Osteoblast (primary cell): ENCODE measurements around the gene PCDHGB7. TPM values are rescaled to one million over a fixed set of nuclear protein-coding genes. Genes with fewer than 3 reads are reported as not detected.
"Not testable (repeated sequence)": the region's sequence is repeated elsewhere in the genome, so short reads cannot be mapped to it uniquely, and the experiment has no call there.

Source experiments
- DNase-seq: peaks from one replicate; pipeline ENCODE4 v3.0.0; 2011; ENCODE audit warnings: low spot score, mixed read lengths; ENCODE audit not compliant: insufficient read length; ENCODE audit errors: missing footprints
- H2AFZ ChIP-seq: 2 replicates; pipeline ENCODE4 v1.6.0; 2011; ENCODE audit warnings: mild to moderate bottlenecking, low read length
- H3K27ac ChIP-seq: 2 replicates; pipeline ENCODE4 v1.5.1; 2011; ENCODE audit warnings: mild to moderate bottlenecking, low read depth, low read length, moderate library complexity
- H3K27me3 ChIP-seq: 2 replicates; pipeline ENCODE4 v1.6.0; 2012; ENCODE audit warnings: mild to moderate bottlenecking, control low read depth, inconsistent platforms, low read length, moderate library complexity; ENCODE audit not compliant: insufficient read depth
- H3K36me3 ChIP-seq: 2 replicates; pipeline ENCODE4 v1.5.1; 2011; ENCODE audit warnings: mild to moderate bottlenecking, low read length, control low read depth, moderate library complexity; ENCODE audit not compliant: insufficient read depth
- H3K4me1 ChIP-seq: 2 replicates; pipeline ENCODE4 v1.5.1; 2011; ENCODE audit warnings: mild to moderate bottlenecking, low read length, control low read depth, moderate library complexity; ENCODE audit not compliant: insufficient read depth
- H3K4me2 ChIP-seq: 2 replicates; pipeline ENCODE4 v1.6.0; 2011; ENCODE audit warnings: mild to moderate bottlenecking, low read length; ENCODE audit not compliant: insufficient read depth
- H3K4me3 ChIP-seq: fragments of 200-600 bp; sonication (generic); 3 replicates; pipeline ENCODE4 v1.5.1; 2012; ENCODE audit warnings: mild to moderate bottlenecking, low read length, inconsistent platforms; ENCODE audit not compliant: insufficient read depth
- H3K79me2 ChIP-seq: 2 replicates; pipeline ENCODE4 v1.6.0; 2012; ENCODE audit warnings: mild to moderate bottlenecking, low read length, control low read depth, inconsistent platforms; ENCODE audit not compliant: insufficient read depth
- H3K9me3 ChIP-seq: 2 replicates; pipeline ENCODE4 v1.5.1; 2011; ENCODE audit warnings: low read depth, low read length, control low read depth
- H4K20me1 ChIP-seq: 2 replicates; pipeline ENCODE4 v1.6.0; 2012; ENCODE audit warnings: mild to moderate bottlenecking, low read length, control low read depth; ENCODE audit not compliant: insufficient read depth
- total RNA-seq: library from RNA; depleted of rRNA; stranded (reverse); fragments of >200 nt; gene quantifications from 2 replicates; pipeline ENCODE4 v1.2.3, GENCODE V29; 2012
- TF ChIP-seq, protein P1 (sequence below): IDR thresholded peaks from 2 replicates; pipeline ENCODE4 v1.5.1; 2011; ENCODE audit warnings: mild to moderate bottlenecking, low read depth, low read length, moderate library complexity; ENCODE audit errors: extremely low read depth

The PCDHGB7 gene
- total RNA-seq, 1 donor: 18.5 TPM

GRCh38 chr5:141402553-141403243 lies 14.8 kb upstream of the PCDHGB7 start, which contains the start of gene PCDHGA9:
Gene PCDHGA9, plus strand, starts transcription at chr5:141402778. Its CDS starts 175 bp downstream, at chr5:141402953.
- peak within 1 kb of the TSS; percentile 61 for H3K4me2 ChIP-seq

GRCh38 chr5:141403387-141403786 lies 14.1 kb upstream of the PCDHGB7 start:
- Histone ChIP-seq H3K9me3 (peaks cover 18% of the 10 kb centered on the region), H3K36me3 (peaks cover 4% of the 10 kb centered on the region), H3K27ac (no peak overlapping the region), H3K4me3 (peak overlapping the region; percentile 58), H3K4me2 (peak overlapping the region; percentile 61), H3K27me3 (no peaks in the 10 kb centered on the region), H2AFZ (no peak overlapping the region), H4K20me1 (peaks cover 3% of the 10 kb centered on the region), H3K79me2 (no peaks in the 10 kb centered on the region), H3K4me1 (no peaks in the 10 kb centered on the region)
- no peak for DNase-seq
- TF ChIP-seq, protein P1, sequence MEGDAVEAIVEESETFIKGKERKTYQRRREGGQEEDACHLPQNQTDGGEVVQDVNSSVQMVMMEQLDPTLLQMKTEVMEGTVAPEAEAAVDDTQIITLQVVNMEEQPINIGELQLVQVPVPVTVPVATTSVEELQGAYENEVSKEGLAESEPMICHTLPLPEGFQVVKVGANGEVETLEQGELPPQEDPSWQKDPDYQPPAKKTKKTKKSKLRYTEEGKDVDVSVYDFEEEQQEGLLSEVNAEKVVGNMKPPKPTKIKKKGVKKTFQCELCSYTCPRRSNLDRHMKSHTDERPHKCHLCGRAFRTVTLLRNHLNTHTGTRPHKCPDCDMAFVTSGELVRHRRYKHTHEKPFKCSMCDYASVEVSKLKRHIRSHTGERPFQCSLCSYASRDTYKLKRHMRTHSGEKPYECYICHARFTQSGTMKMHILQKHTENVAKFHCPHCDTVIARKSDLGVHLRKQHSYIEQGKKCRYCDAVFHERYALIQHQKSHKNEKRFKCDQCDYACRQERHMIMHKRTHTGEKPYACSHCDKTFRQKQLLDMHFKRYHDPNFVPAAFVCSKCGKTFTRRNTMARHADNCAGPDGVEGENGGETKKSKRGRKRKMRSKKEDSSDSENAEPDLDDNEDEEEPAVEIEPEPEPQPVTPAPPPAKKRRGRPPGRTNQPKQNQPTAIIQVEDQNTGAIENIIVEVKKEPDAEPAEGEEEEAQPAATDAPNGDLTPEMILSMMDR: no peak

More at GRCh38 chr5:141402553-141403243, 14.8 kb upstream of the PCDHGB7 start, which contains the start of gene PCDHGA9:
- Histone ChIP-seq H3K79me2 (no peaks in the 10 kb centered on the region), H3K27ac (no peak within 1 kb of the TSS), H2AFZ (peak within 1 kb of the TSS; percentile 46), H3K4me3 (peak within 1 kb of the TSS; percentile 58), H4K20me1 (peaks cover 3% of the 10 kb centered on the region), H3K27me3 (no peaks in the 10 kb centered on the region), H3K9me3 (peaks cover 18% of the 10 kb centered on the region), H3K4me1 (no peaks in the 10 kb centered on the region), H3K36me3 (peaks cover 4% of the 10 kb centered on the region)
- DNase-seq: no peak
- TF ChIP-seq, protein P1: peak; percentile 40

- H3K36me3 ChIP-seq, H4K20me1 ChIP-seq, H3K4me1 ChIP-seq, H3K79me2 ChIP-seq, H3K9me3 ChIP-seq, H2AFZ ChIP-seq, H3K27me3 ChIP-seq, H3K27ac ChIP-seq: not testable (repeated sequence)
- TF ChIP-seq, protein P1: peak; percentile 56
- Histone ChIP-seq H3K4me3 (peak within 1 kb of the TSS; percentile 60), H3K4me2 (peak within 1 kb of the TSS; percentile 28)
- DNase-seq: peak; percentile 89
Observed at GRCh38 chr5:141407790-141408505, 9.5 kb upstream of the PCDHGB7 start, which contains the start of gene PCDHGB6. Gene PCDHGB6, plus strand, starts transcription at chr5:141408021. Its CDS starts 182 bp downstream, at chr5:141408203.
